ENCODE measurements around the gene ABLIM1.

- TF ChIP-seq CEBPB (IDR thresholded peaks at IDR 0.05) (no peak), USF1 (IDR thresholded peaks at IDR 0.05) (no peak), TAF1 (IDR thresholded peaks at IDR 0.05; ENCODE audit: low read depth) (no peak), EP300 (IDR thresholded peaks at IDR 0.05; ENCODE audit: borderline replicate concordance) (no peak), RAD21 (IDR thresholded peaks at IDR 0.05; ENCODE audit: low read depth) (no peak), MAX (IDR thresholded peaks at IDR 0.05) (no peak), CREB1 (IDR thresholded peaks at IDR 0.05; ENCODE audit: low read depth) (no peak)
Observed at GRCh38 chr10:114616516-114616915, 41.6 kb downstream of the ABLIM1 start.

Measured in Ishikawa (cell line).